ENCODE results near the gene NCKIPSD.

The NCKIPSD gene

GRCh38 chr3:48644898-48645760, 40.6 kb downstream of the NCKIPSD start:
- no peak for DNase-seq

DNA sequence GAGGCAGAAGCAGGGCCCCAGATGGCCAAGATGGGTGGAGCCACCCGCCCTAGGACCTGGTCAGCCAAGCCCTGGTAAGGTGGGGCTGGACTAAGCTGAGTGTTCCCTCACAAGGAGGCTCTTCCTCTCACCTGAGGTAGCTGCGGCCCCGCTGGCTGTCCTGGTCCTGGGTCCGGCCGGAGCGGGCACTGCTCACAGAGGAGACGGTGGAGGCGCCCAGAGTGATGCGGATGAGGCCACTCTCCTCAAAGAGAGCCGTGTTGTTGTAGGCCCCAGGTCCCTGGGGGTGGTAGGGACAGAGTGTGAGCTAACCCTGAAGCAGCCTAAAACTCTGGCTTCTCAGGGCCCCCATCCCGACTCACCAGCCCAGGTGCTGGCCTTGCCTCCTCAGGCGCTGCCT, 43.1 kb downstream of the NCKIPSD start:
- no peak for DNase-seq

- DNase-seq: no peak
These were observed 44.3 kb downstream of the NCKIPSD start for GRCh38 chr3:48641396-48641795.

DNA sequence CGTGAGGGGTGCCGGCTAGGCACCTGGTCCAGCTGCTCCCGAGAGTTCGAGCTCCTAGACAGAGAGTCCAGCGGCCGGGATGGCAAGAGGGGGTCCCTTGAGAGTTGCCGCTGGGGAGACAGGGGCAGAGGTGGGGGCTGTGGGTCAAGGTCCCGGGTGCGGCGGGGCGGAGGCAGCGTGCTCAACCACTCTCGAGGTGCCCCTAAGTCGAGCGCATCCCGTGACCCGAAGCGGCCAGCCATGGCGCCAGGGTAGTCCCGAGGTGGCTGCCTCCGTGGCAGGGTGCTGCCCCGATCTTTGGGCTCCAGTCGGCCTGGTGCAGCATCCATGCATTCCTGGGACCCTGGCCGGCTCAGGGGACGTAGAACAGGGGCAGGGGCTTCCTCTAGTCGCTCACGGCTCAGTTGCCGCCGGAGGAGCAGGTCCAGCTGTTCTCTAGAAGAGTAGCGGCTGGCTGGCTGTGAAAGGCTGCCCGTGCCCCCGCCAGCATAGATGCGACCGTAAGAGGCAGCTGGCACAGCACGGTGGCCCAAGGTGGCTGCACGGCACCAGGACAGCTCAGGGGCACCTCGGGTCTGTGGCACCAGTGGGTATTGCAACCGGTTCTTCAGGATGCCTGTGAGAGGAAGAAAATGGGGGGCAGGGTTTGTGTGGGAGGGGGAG, 45.6 kb downstream of the NCKIPSD start:
- DNase-seq: no peak

- no peak for DNase-seq
These were observed 48.4 kb downstream of the NCKIPSD start for GRCh38 chr3:48637305-48637704.

DNA sequence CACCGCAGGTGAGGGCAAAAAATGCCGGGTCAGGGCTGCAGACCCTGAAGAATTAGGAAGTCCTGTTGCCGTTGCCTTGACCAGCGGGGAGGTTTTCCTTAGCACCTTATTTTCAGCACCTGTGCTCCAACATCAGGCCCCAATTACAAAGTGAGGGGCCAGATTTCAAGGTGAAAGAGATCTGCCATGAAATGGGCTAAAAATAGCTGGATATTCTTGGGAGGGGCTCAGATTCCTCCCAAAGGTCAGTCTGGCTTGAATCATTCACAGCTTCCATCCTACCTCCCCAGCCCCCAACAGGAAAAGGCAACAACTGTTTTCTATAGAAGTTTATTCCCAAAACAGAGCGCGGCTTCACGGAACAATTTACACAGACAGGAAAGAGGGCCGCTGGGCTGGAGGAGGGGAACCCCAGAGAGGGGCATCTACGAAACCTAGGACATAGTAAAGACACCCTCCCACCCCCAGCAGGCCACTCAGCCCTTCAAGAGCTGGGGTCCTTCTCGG, 49.5 kb downstream of the NCKIPSD start:
- DNase-seq: no peak

DNA sequence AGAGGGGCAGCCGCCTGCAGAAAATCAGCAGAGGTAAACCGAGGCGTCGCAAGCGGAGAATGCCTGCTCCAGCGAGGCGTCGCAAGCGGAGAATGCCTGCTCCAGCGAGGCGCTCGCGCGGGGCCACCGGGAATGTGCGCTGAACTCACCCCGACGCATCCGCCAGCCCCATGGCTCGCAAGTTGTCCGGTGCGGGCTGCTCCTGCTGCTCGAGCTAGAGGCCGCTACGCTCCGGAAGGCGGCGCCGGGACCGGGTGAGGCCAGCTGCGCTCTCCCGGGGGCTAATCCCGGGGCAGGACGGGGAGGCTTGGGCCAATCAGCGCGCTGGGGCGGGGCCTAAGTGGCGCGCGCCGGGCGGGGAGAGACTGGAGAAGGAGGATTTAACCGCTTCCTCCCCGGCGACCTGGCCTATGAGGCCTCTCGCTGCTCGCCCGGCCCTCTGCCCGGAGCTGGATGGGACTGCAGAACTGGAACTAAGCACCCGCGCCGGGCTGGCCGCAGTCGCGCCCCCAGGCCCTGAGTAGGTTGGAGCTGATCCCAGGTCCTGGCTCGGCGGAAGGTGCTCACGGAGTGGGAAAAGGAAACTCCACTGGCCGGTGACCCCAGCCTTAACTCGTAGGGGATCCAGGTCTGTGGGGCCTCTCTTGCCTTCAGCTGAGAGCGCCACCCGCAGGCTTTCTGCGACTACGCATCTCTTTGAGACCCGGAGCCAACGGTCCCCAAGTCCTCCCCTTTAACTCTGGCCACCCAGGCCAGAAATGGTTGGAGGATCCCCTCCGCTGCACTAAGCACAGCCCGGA, 50.3 kb downstream of the NCKIPSD start, which contains the start of gene SLC26A6:
Gene SLC26A6, minus strand, starts transcription at position 240 of the 800 bp plus-strand sequence. Its CDS starts 68 bp downstream, at position 172.
- DNase-seq: peak; percentile 68 to 82

GRCh38 chr3:48634661-48635221, 51.0 kb downstream of the NCKIPSD start:
- no peak for DNase-seq

- DNase-seq: no peak
These were observed 52.0 kb downstream of the NCKIPSD start for GRCh38 chr3:48633743-48634142.

DNA sequence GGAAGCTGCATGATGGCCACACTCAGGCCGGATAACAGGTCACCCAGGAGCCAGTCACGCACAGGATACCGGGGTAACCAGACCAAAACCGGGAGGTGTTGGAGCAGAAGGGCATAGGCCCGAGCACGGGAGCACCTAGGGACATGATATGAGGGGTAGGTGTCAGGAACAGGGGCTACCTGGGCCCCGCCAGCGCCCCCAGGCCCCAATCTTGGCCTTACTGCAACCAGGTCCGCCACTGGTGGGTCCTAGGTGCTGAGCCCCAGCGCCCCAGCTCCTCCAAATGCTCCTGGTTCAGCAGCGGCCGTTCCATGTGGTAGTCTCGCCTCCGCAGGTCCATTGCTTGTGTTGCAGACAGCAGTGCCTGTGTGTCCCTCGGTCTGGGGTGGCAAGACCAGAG, 52.5 kb downstream of the NCKIPSD start:
- no peak for DNase-seq

DNA sequence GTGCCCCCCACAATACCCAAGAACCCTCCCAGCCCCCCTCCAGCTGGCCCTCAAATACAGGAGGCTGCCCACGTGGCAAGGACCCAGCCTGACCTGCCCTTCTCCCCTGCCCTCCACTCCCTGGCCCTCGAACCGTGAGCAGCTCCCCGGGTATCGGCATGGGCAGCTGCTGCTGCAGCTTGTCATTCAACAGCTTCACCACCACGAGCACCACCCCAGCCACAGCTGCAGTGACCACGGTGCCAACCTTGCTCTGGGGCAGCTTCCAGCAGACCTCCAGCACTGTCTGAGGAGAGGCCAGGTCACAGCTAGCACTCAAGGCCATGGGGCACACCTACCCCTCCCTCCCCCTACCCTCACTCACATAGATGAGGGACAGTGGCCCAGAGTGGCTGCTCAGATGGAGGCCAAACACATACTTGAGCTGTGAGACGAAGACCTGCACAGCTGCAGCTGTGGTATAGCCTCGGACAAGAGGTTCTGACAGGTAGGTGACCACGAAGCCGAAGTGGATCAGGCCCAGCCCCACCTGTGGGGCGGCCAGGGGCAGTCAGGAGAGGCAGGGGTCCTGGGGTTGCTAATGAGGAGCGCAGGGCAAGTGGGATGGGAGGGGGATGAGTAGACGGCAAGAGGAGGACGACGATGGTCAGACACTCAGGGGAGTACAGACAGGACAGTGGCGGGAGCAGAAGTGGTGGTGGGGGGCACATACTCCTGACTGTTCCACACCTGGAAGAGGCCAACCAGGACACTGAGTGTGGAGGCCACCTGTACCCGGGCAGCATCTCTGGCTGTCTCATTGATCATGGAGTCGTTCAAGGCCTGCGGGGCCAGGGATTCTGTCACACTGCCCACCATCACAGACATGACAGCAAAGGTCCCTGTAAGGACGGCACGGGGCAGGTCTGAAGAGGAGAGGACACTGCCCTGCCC, 53.9 kb downstream of the NCKIPSD start:
- no peak for DNase-seq

DNA sequence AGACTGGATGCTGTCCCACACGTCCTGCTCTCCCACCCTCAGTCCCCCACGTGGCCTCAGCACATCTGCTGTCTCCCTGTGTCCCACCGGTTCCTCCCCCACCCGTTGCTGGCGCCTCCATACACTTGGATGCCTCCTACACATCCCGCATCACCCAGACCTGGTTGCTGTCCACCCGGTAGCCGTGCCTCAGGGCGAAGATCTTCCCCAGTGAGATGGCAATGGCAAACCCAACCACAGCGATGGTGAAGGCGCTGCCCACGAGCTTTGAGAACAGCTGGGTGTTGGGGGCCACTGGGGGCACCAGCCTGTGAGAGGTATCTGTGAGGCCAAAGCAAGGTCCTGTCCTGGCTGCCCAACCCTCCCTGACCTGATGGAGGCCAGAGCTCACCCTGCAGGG, 54.9 kb downstream of the NCKIPSD start:
- no peak for DNase-seq

DNA sequence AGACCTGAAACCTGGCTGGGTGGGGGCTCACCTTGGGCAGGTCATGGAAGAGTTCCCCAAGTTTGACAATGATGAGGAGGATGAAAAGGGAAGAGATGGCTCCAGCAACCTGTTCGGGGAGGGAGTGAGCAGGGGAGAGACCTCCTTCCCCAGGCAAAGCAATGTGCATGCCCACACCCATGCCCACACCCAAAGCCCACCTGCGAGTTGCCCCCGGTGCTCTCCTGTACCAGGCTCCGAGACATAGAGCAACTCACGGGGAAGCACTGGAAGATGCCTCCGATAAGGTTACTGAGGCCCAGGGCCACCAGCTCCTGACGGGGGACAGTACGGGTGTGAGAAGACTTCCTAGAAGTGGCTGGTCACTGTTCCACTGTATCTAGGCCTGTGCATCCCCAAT, 55.3 kb downstream of the NCKIPSD start:
- DNase-seq: no peak

DNA sequence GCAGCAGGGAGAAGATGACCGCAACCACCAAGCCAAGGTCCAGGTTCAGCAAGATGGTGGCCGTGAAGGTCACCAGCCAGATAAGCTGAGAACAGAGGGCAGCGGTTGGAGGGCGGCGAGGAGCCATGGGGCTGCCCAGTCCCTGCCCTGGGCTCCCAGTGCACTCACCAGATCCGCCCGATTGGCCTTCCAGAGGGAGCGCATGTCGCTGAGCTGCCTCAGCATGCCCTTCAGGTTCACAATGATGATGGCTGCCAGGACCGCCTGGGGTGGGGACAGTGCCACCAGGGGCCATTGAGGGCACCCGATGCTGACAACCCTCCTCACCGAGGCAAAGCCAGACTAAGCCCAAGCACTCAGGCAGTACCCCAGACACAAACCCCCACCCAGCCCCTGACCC, 55.8 kb downstream of the NCKIPSD start:
- DNase-seq: no peak

DNA sequence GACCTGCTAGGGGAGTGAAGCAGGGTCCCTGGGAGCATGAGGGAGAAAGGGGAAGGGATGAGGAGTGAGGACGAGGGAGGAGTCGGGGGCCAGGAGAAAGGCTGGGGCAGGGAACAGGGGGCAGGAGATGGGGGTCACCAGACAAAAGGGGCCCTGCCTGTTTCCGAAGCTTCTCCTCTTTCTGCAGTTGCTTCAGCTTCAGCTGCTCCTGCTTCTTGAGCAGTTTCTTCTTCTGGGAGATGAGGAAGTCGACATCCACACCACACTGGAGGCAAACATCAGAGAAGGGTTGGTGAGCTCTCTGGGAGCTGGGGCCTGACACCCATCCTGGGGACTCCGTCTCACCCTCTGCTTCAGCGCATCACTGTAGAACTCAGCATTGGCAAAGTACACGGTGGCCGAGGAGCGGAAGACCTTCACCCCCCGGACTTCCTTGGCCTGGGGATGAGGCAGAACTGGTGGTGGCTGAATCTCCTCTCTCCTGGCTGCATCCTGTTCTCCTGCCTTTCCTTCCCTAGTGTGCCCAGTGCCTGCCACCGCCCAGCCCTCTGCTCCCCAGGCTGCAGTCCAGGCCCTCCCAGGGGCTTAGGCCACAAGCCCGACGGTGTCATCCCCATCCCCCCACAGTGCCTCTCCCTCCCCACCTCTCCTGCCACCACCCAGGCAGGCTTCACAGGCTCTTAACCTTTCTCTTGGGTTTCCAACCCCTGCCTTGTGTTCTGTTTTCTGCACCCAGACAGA, 57.3 kb downstream of the NCKIPSD start:
- no peak for DNase-seq

DNA sequence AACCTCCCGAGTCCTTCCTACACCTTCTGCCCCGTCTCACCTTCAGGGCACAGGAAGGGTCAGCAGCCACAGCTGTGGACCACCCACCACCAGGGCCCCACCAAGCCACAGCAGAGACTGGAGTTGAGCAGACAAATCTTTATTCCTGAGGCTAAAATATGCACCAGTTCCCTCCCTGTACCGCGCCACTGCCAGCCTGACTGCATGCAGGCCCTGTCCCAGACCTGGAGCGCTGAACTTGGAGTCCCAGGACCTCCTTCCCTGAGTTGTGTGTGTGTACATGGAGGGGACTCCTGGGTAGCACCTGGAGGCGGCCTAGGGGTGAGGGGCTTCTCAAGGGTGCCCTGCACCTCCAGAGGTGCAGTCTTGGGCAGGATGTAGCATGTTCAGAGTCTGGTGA, 60.1 kb downstream of the NCKIPSD start:
- no peak for DNase-seq

GRCh38 chr3:48624767-48625166, 60.9 kb downstream of the NCKIPSD start:
- no peak for DNase-seq

DNA sequence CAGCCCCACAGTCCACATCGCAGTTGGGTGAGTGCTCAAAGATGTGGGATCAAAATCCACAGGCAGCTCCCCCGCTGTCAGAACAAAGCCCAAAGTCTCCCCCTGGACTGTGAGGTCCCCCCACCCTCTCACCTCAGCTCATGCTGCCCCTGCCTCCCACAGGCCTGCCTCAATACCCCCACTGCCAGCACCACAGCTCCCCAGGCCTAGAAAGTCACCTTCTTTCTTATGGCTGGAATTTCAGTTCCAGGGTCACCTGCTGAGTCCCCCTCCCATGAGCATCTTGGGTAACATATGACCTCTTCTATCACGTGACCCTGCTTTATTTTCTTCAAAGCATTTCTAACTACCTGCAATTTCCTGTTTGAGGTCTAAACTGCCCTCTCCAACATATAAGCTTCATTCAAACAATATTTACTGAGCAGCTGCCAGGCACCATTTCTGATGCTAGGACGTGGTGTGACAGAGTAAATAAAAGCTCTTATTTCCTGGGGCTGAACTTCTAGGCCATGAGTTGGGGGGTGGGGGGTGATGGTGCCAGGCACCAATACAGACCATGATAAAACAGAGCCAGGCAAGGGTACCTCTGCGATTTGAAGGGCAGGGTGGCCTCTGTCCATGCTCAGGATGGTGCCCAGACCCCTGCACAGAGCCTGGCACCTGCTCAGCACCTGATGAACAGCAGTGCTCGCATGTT, 61.7 kb downstream of the NCKIPSD start:
- DNase-seq: no peak

Measured in NCI-H187 (cell line).